ENCODE results near the gene TSPAN6. TPM values are rescaled to one million over a fixed set of nuclear protein-coding genes. Genes with fewer than 3 reads are reported as not detected.
A peak's percentile ranks its signal among the peaks of the same experiment; 100 is the strongest.

Gene TSPAN6
- total RNA-seq, 2 experiments from 2014 or later, result 1.1 to 1.9 TPM

DNA sequence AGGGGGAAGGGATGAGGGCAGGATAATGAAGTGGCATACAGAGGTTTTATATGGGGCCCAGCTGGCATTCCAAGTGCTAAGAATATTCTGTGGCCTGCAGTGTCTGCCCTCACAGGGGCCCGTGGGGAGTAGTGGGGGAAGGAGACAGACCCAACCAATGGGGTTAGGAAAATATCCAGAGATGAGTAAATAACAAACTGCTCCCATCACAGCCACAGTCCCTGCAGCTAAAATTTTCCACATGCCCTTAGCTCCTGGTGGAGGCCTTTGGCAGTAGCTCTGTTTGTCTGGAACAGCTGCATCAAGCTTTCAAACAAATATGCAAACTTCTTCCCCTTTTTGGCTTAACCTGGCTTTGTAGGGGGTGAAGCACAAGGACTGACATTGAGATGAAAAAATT, 10.5 kb upstream of the TSPAN6 start:
- no peaks in the 10 kb centered on the region for H3K9me3 Mint-ChIP-seq
- intact Hi-C loops (cut with DNase I, micrococcal nuclease), result no loop called here

DNA sequence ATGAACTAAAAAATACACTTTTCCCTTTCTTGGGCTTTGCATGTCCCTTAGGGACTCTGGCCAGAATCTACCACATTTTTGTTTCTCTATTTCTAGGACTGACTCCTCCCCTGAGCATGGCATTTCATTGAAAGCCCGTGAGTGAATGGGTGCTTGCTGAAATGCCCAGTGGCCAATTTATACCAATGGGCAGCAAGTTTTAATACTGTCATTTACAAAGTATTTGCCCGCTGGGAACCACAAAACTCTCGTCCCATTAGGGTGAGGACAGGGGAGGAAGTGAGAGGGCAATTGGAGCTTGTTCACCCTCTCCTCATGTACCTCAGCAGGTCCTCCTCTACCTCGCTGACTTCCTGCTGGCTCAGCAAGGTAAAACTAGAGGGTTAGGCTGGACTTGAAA, 8.5 kb upstream of the TSPAN6 start:
- no peaks in the 10 kb centered on the region for H3K9me3 ChIP-seq (ENCODE audit: control insufficient read depth in 1 of 2, insufficient read depth in 1 of 2, low read length in 2 of 2)
- no peak overlapping the region for H3K4me3 ChIP-seq (ENCODE audit: low read length)
- ATAC-seq (ENCODE audit: poor library complexity) (no peak), DNase-seq (no peak)
- H3K36me3 ChIP-seq (ENCODE audit: insufficient read depth, low read length), result no peaks in the 10 kb centered on the region
- intact Hi-C loops (cut with DNase I, micrococcal nuclease), result no loop called here
- H3K4me1 ChIP-seq (ENCODE audit: insufficient read depth, low read length), result no peaks in the 10 kb centered on the region
- CTCF ChIA-PET, result interaction anchor here (0.6 to 1.7 kb wide), 2 partner anchors 12 to 123 kb away, joined by 3 to 4 read pairs; no protein-coding TSS in a partner anchor
- POLR2A ChIA-PET, result no interaction called here
- Mint-ChIP-seq H3K4me1 (ENCODE audit: low read depth) (no peaks in the 10 kb centered on the region), H3K9me3 (no peaks in the 10 kb centered on the region), H3K27me3 (peaks cover 27% of the 10 kb centered on the region), H3K27ac (no peak overlapping the region), H3K36me3 (ENCODE audit: low read depth) (no peaks in the 10 kb centered on the region), H3K4me3 (no peak overlapping the region)
- H3K27me3 ChIP-seq (ENCODE audit: control insufficient read depth in 1 of 2, insufficient read depth in 2 of 2, low read length in 2 of 2), result no peaks in the 10 kb centered on the region
- TF ChIP-seq, protein P1, sequence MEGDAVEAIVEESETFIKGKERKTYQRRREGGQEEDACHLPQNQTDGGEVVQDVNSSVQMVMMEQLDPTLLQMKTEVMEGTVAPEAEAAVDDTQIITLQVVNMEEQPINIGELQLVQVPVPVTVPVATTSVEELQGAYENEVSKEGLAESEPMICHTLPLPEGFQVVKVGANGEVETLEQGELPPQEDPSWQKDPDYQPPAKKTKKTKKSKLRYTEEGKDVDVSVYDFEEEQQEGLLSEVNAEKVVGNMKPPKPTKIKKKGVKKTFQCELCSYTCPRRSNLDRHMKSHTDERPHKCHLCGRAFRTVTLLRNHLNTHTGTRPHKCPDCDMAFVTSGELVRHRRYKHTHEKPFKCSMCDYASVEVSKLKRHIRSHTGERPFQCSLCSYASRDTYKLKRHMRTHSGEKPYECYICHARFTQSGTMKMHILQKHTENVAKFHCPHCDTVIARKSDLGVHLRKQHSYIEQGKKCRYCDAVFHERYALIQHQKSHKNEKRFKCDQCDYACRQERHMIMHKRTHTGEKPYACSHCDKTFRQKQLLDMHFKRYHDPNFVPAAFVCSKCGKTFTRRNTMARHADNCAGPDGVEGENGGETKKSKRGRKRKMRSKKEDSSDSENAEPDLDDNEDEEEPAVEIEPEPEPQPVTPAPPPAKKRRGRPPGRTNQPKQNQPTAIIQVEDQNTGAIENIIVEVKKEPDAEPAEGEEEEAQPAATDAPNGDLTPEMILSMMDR (IDR thresholded peaks at IDR 0.05), result no peak
- H3K27ac ChIP-seq (ENCODE audit: low read depth in 1 of 2, low read length in 2 of 2), result no peak overlapping the region

More for the DNA sequence above, 10.5 kb upstream of the TSPAN6 start:
- ATAC-seq (ENCODE audit: poor library complexity) (no peak), DNase-seq (no peak)
- no peaks in the 10 kb centered on the region for H3K27me3 ChIP-seq (ENCODE audit: control insufficient read depth in 1 of 2, insufficient read depth in 2 of 2, low read length in 2 of 2)
- no peaks in the 10 kb centered on the region for H3K9me3 ChIP-seq (ENCODE audit: control insufficient read depth in 1 of 2, insufficient read depth in 1 of 2, low read length in 2 of 2)
- H3K4me3 ChIP-seq (ENCODE audit: low read length), result no peak overlapping the region
- CTCF ChIA-PET, result no interaction called here
- H3K4me3 Mint-ChIP-seq, result no peak overlapping the region
- H3K4me1 Mint-ChIP-seq (ENCODE audit: low read depth), result no peaks in the 10 kb centered on the region
- H3K4me1 ChIP-seq (ENCODE audit: insufficient read depth, low read length), result no peaks in the 10 kb centered on the region
- H3K27ac Mint-ChIP-seq, result no peak overlapping the region
- POLR2A ChIA-PET, result no interaction called here
- H3K27me3 Mint-ChIP-seq, result peaks cover 16% of the 10 kb centered on the region
- TF ChIP-seq, protein P1 (IDR thresholded peaks at IDR 0.05), result no peak
- H3K27ac ChIP-seq (ENCODE audit: low read depth in 1 of 2, low read length in 2 of 2), result no peak overlapping the region
- H3K36me3 Mint-ChIP-seq (ENCODE audit: low read depth), result no peaks in the 10 kb centered on the region
- H3K36me3 ChIP-seq (ENCODE audit: insufficient read depth, low read length), result no peaks in the 10 kb centered on the region

DNA sequence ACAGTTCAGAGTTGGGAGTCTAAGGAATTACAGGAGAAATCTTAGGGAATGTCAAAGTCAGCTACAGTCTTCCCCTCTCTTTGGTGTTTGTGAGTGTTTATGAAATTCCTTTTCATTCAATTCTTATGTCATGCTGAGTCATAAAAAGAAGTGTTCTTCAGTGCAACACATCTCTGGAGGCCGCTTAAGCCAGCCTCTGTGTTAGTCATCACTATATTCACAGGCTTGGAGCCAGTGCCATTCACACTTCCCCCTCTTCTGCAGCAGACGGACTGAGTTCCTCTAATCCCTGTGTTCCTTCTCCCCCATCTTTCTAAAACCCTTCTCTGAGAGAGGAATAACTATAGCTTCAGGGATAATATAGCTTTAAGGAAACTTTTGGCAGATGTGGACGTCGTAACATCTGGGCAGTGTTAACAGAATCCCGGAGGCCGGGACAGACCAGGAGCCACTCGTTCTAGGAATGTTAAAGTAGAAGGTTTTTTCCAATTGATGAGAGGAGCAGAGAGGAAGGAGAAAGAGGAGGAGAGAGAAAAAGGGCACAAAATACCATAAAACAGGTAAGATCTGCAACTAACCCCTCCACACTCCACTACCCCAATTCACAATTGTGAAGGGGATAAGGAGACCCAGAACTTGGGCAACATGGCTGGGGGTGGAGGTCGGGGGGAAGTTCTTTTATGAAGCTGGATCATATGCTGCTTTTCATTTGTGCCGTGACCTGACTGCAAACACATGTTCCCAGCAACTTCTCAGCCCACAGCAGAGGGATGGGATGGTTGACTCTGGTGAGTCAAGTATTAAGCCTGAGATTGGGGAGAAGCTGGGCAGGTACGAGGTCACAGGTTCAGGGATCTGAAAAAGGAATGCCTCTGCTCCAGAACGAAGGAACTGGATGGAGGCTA, 7.6 kb upstream of the TSPAN6 start, which contains the start of gene SRPX2:
SRPX2 (plus strand) TSS at position 244 of the 905 bp plus-strand sequence. CDS start 2,124 bp downstream, outside the sequence.
- no peaks in the 10 kb centered on the region for H3K36me3 Mint-ChIP-seq (ENCODE audit: low read depth)
- POLR2A ChIA-PET, result no interaction called here
- Histone ChIP-seq H3K27ac (ENCODE audit: low read depth in 1 of 2, low read length in 2 of 2) (no peak within 1 kb of the TSS), H3K4me1 (ENCODE audit: insufficient read depth, low read length) (no peaks in the 10 kb centered on the region), H3K27me3 (ENCODE audit: control insufficient read depth in 1 of 2, insufficient read depth in 2 of 2, low read length in 2 of 2) (peaks cover 0 to 5% of the 10 kb centered on the region in 2 experiments), H3K9me3 (ENCODE audit: control insufficient read depth in 1 of 2, insufficient read depth in 1 of 2, low read length in 2 of 2) (no peaks in the 10 kb centered on the region), H3K4me3 (ENCODE audit: low read length) (no peak within 1 kb of the TSS), H3K36me3 (ENCODE audit: insufficient read depth, low read length) (no peaks in the 10 kb centered on the region)
- ATAC-seq (ENCODE audit: poor library complexity) (no peak), DNase-seq (peak in 2 of 14 experiments; percentile 6 to 12)
- H3K27me3 Mint-ChIP-seq, result peaks cover 32% of the 10 kb centered on the region
- H3K4me3 Mint-ChIP-seq, result no peak within 1 kb of the TSS
- H3K27ac Mint-ChIP-seq, result no peak within 1 kb of the TSS
- intact Hi-C loops (cut with DNase I, micrococcal nuclease), result no loop called here
- TF ChIP-seq, protein P1 (IDR thresholded peaks at IDR 0.05), result no peak
- H3K9me3 Mint-ChIP-seq, result no peaks in the 10 kb centered on the region
- H3K4me1 Mint-ChIP-seq (ENCODE audit: low read depth), result no peaks in the 10 kb centered on the region
- CTCF ChIA-PET, result interaction anchor here (1.7 kb wide), 1 partner anchor 124 kb away, joined by 4 read pairs; no protein-coding TSS in a partner anchor
